HepG2 (cell line): ENCODE results near the gene CCDC77. TPM values are rescaled to one million over a fixed set of nuclear protein-coding genes. Genes with fewer than 3 reads are reported as not detected.

Experiments used
- ATAC-seq: fragments of 200-7000 bp; cut with Tn5 transposase; 3 replicates; pipeline ENCODE4 v1.9.1; 2020; ENCODE audit warnings: mild to moderate bottlenecking, moderate library complexity
- BruUV-seq: library from RNA; stranded (reverse); fragments of 400-500 nt; replicated peaks from 2 replicates; lab custom pipeline; 2021; lab: Mats Ljungman, UMichigan
- CTCF ChIA-PET: fragments of 300-600 bp; formaldehyde crosslinking; extraction: SDS; loops from one replicate; lab custom pipeline; 2021; ENCODE audit warnings: low total read pairs, inconsistent platforms, low intra/inter-chr PET ratio; lab: Yijun Ruan, JAX
- POLR2A ChIA-PET: fragments of 350-600 bp; sonication (Branson Sonifier 250); formaldehyde crosslinking; loops from one replicate; lab custom pipeline; 2020; ENCODE audit warnings: antibody characterized with exemption, inconsistent platforms; lab: Yijun Ruan, JAX
- DNase-seq: peaks from one replicate; pipeline ENCODE4 v3.0.0-alpha.2; 2015; ENCODE audit warnings: low spot score
- FAIRE-seq: peaks from 3 replicates; lab custom pipeline; 2011; peaks lifted over from hg19 to GRCh38; lab: Jason Lieb, UNC
- H2AFZ ChIP-seq: one replicate; pipeline ENCODE4 v1.6.1; 2011; ENCODE audit warnings: low read length, inconsistent platforms
- H3K27ac ChIP-seq: fragments of 300-600 bp; 3 replicates; pipeline ENCODE4 v1.8.0; 2011; ENCODE audit warnings: mixed run types, mild to moderate bottlenecking, mixed read lengths, low read length, inconsistent platforms; ENCODE audit not compliant: insufficient read depth; ENCODE audit errors: extremely low read length
- H3K27me3 ChIP-seq, 2 experiments: fragments of 200-600 bp in 1 of 2; 2 replicates in 1 of 2; 3 replicates in 1 of 2; pipeline versions ENCODE4 v1.6.0 to v1.8.0; 2011; ENCODE audit warnings: low read length in 2 of 2, mild to moderate bottlenecking in 2 of 2, moderate library complexity in 2 of 2, inconsistent platforms in 1 of 2; ENCODE audit not compliant: insufficient read depth in 2 of 2, control insufficient read depth in 1 of 2
- H3K36me3 ChIP-seq, 2 experiments: fragments of 200-600 bp in 1 of 2; replicated peaks in 1 of 2; 2 replicates in 1 of 2; 3 replicates in 1 of 2; pipeline versions ENCODE4 v1.5.1 to v1.8.0; 2011; ENCODE audit warnings: low read length in 2 of 2, inconsistent platforms in 1 of 2; ENCODE audit not compliant: insufficient read depth in 2 of 2, control insufficient read depth in 1 of 2
- H3K4me1 ChIP-seq: 2 replicates; pipeline ENCODE4 v1.5.1; 2012; ENCODE audit warnings: low read length, inconsistent platforms; ENCODE audit not compliant: insufficient read depth
- H3K4me2 ChIP-seq: 2 replicates; pipeline ENCODE4 v1.6.0; 2011; ENCODE audit warnings: low read depth, low read length, inconsistent platforms
- H3K4me3 ChIP-seq, 3 experiments: fragments of 200-600 bp in 1 of 3; sonication (generic), shearing (Covaris generic) in 1 of 3; replicated peaks in 1 of 3; 2 replicates each; pipeline ENCODE4 v1.5.1; 2011 to 2016; ENCODE audit warnings: low read length in 3 of 3, inconsistent platforms in 2 of 3, low read depth in 2 of 3, mild to moderate bottlenecking in 2 of 3, control low read depth in 1 of 3, mixed read lengths in 1 of 3; ENCODE audit not compliant: insufficient read depth in 1 of 3
- H3K79me2 ChIP-seq: one replicate; pipeline ENCODE4 v1.6.1; 2011; ENCODE audit warnings: low read length, inconsistent platforms; ENCODE audit not compliant: insufficient read depth
- H3K9ac ChIP-seq: 2 replicates; pipeline ENCODE4 v1.6.0; 2011; ENCODE audit warnings: mild to moderate bottlenecking, low read depth, low read length, inconsistent platforms; ENCODE audit not compliant: insufficient read depth
- H3K9me3 ChIP-seq: 2 replicates; pipeline ENCODE4 v1.5.1; 2012; ENCODE audit warnings: mild to moderate bottlenecking, low read length
- H4K20me1 ChIP-seq: 2 replicates; pipeline ENCODE4 v1.6.0; 2011; ENCODE audit warnings: inconsistent platforms, mild to moderate bottlenecking, low read length, moderate library complexity; ENCODE audit not compliant: insufficient read depth
- BCL6 ChIP-seq: IDR thresholded peaks from 2 replicates; pipeline ENCODE4 v1.6.1; 2016; ENCODE audit warnings: missing genetic modification reagents, missing compliant biosample characterization
- FOXA3 ChIP-seq: IDR thresholded peaks from 2 replicates; pipeline ENCODE4 v1.6.1; 2016; ENCODE audit warnings: missing genetic modification reagents, missing compliant biosample characterization
- HOXA3 ChIP-seq: sonication (generic); formaldehyde crosslinking; IDR thresholded peaks from 2 replicates; pipeline ENCODE4 v1.5.0; 2020; ENCODE audit warnings: missing genetic modification reagents
- MAFK ChIP-seq, 2 experiments: IDR thresholded peaks in 1 of 2; conservative IDR thresholded peaks in 1 of 2; 2 replicates each; pipeline ENCODE4 v1.6.1; 2011; ENCODE audit warnings: improper control_type of control experiment in 2 of 2, low read length in 2 of 2
- MTF1 ChIP-seq: sonication (generic); formaldehyde crosslinking; IDR thresholded peaks from 2 replicates; pipeline ENCODE4 v1.5.0; 2020; ENCODE audit warnings: missing genetic modification reagents
- PHF8 ChIP-seq: sonication (generic); formaldehyde crosslinking; IDR thresholded peaks from 2 replicates; pipeline ENCODE4 v1.5.0; 2020; ENCODE audit warnings: missing genetic modification reagents
- SP2 ChIP-seq: sonication (generic); formaldehyde crosslinking; IDR thresholded peaks from 2 replicates; pipeline ENCODE4 v1.5.1; 2020; ENCODE audit warnings: mild to moderate bottlenecking, missing genetic modification reagents
- ZFP91 ChIP-seq: sonication (generic); formaldehyde crosslinking; IDR thresholded peaks from 2 replicates; pipeline ENCODE4 v1.9.0; 2022; ENCODE audit warnings: missing genetic modification reagents, mild to moderate bottlenecking, borderline replicate concordance
- WGBS: methylation state at CpG from one replicate; pipeline ENCODE4 v1.1.6; 2017; ENCODE audit warnings: low lambda C conversion rate; 5-methylcytosine and 5-hydroxymethylcytosine counted together
- in situ Hi-C: cut with HindIII; loops from 2 replicates; pipeline ENCODE4 v1.10.0; 2017; ENCODE audit warnings: low pct_unique_long_range_greater_than_20kb; ENCODE audit not compliant: extremely low pct_ligation_motif_present
- intact Hi-C: fragments of 100-400 bp; cut with micrococcal nuclease; formaldehyde crosslinking; loops from one replicate; pipeline ENCODE4 v1.10.0; 2022; ENCODE audit not compliant: unreplicated experiment
- polyA plus RNA-seq, 8 experiments: library from polyadenylated mRNA; depleted of rRNA in 3 of 8; stranded (reverse) in 7 of 8; unstranded in 1 of 8; fragments of >200 nt; fragmentation: Illumina TruSeq in 4 of 8; extraction: Trizol in 4 of 8; gene quantifications; 2 replicates each; pipeline versions ENCODE4 v1.2.1 to v1.2.3, GENCODE V29; 2011 to 2016; ENCODE audit warnings: low read depth in 4 of 8, missing spikeins in 1 of 8, mixed read lengths in 1 of 8; ENCODE audit not compliant: insufficient read depth in 1 of 8
- total RNA-seq, 5 experiments: library from RNA; depleted of rRNA; stranded (reverse); fragments of >200 nt; fragmentation: Illumina TruSeq; extraction: Trizol; gene quantifications; 2 replicates each; pipeline ENCODE4 v1.2.3, GENCODE V29; 2016; ENCODE audit warnings: low read depth in 1 of 5
- TF ChIP-seq, protein P1 (sequence below): sonication (generic); formaldehyde crosslinking; IDR thresholded peaks from 2 replicates; pipeline ENCODE4 v1.4.0; 2020; ENCODE audit warnings: mild to moderate bottlenecking, missing genetic modification reagents, borderline replicate concordance

The CCDC77 gene
- total and polyA plus RNA-seq, 2 of the 13 experiments (the other 11 are each of a cell fraction or from before 2014, with no cell fraction given), result 6.4 to 16.4 TPM

- Histone ChIP-seq H3K9me3 (no peaks in the 10 kb centered on the region), H3K36me3 (peaks cover 20 to 62% of the 10 kb centered on the region in 2 experiments; a peak in 4 of 5 replicates), H3K4me3 (no peak overlapping the region), H3K4me2 (no peak overlapping the region), H2AFZ (no peak overlapping the region), H3K79me2 (no peaks in the 10 kb centered on the region), H3K27ac (no peak overlapping the region), H4K20me1 (no peaks in the 10 kb centered on the region), H3K27me3 (no peaks in the 10 kb centered on the region)
- WGBS, result 96% methylated on average over 7 of the region's 7 CpGs
- BruUV-seq, result no TSS peak
- in situ Hi-C loops, result no loop called here
- CTCF ChIA-PET, result no interaction called here
- intact Hi-C loops, result no loop called here
- DNase-seq, result no peak
- FAIRE-seq, result no peak
- TF ChIP-seq MAFK (conservative IDR thresholded peaks at IDR 0.05 in 1 of 2, IDR thresholded peaks at IDR 0.05 in 1 of 2; ENCODE audit: low read length in 2 of 2) (peak in 1 of 2 experiments; percentile 36; a peak in 1 of 4 replicates), MTF1 (CRISPR knock-in tag) (no peak)
- TF ChIP-seq, all 625 proteins: peak for 1
- Histone ChIP-seq H3K4me1 (no peaks in the 10 kb centered on the region), H3K9ac (no peak overlapping the region)
- ATAC-seq, result no peak
- POLR2A ChIA-PET, result interaction anchor here (1.4 kb wide), 1 partner anchor 33 kb away, joined by 4 read pairs; the partner anchor contains the start of gene KDM5A
Observed at GRCh38 chr12:356276-356988, 45.0 kb upstream of the CCDC77 start.

- WGBS, result 100% methylated on average over 1 of the region's 1 CpG
- Histone ChIP-seq H3K9me3 (no peaks in the 10 kb centered on the region), H3K4me3 (no peak overlapping the region), H2AFZ (no peak overlapping the region), H3K4me1 (no peaks in the 10 kb centered on the region), H3K27me3 (no peaks in the 10 kb centered on the region), H3K9ac (no peak overlapping the region), H3K36me3 (peaks cover 19 to 66% of the 10 kb centered on the region in 2 experiments), H3K79me2 (no peaks in the 10 kb centered on the region), H3K4me2 (no peak overlapping the region), H4K20me1 (no peaks in the 10 kb centered on the region), H3K27ac (no peak overlapping the region)
- no peak for DNase-seq
- in situ Hi-C loops, result no loop called here
- ChIA-PET POLR2A (no interaction called here), CTCF (no interaction called here)
- FAIRE-seq, result no peak
- no TSS peak for BruUV-seq
- TF ChIP-seq ZFP91 (CRISPR knock-in tag), result no peak
- no peak for TF ChIP-seq SP2
- TF ChIP-seq PHF8 (CRISPR knock-in tag), result no peak
- TF ChIP-seq HOXA3 (CRISPR knock-in tag), result no peak
- no peak for TF ChIP-seq BCL6 (CRISPR knock-in tag)
- TF ChIP-seq, protein P1, sequence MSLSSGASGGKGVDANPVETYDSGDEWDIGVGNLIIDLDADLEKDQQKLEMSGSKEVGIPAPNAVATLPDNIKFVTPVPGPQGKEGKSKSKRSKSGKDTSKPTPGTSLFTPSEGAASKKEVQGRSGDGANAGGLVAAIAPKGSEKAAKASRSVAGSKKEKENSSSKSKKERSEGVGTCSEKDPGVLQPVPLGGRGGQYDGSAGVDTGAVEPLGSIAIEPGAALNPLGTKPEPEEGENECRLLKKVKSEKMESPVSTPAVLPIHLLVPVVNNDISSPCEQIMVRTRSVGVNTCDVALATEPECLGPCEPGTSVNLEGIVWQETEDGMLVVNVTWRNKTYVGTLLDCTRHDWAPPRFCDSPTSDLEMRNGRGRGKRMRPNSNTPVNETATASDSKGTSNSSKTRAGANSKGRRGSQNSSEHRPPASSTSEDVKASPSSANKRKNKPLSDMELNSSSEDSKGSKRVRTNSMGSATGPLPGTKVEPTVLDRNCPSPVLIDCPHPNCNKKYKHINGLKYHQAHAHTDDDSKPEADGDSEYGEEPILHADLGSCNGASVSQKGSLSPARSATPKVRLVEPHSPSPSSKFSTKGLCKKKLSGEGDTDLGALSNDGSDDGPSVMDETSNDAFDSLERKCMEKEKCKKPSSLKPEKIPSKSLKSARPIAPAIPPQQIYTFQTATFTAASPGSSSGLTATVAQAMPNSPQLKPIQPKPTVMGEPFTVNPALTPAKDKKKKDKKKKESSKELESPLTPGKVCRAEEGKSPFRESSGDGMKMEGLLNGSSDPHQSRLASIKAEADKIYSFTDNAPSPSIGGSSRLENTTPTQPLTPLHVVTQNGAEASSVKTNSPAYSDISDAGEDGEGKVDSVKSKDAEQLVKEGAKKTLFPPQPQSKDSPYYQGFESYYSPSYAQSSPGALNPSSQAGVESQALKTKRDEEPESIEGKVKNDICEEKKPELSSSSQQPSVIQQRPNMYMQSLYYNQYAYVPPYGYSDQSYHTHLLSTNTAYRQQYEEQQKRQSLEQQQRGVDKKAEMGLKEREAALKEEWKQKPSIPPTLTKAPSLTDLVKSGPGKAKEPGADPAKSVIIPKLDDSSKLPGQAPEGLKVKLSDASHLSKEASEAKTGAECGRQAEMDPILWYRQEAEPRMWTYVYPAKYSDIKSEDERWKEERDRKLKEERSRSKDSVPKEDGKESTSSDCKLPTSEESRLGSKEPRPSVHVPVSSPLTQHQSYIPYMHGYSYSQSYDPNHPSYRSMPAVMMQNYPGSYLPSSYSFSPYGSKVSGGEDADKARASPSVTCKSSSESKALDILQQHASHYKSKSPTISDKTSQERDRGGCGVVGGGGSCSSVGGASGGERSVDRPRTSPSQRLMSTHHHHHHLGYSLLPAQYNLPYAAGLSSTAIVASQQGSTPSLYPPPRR (CRISPR knock-in tag), result no peak
- TF ChIP-seq FOXA3 (CRISPR knock-in tag), result no peak
- intact Hi-C loops, result no loop called here
- no peak for ATAC-seq
Observed at GRCh38 chr12:359091-359490, 42.4 kb upstream of the CCDC77 start.
